RWPE2 (cell line): ENCODE data around the gene ISG20.

ENCODE experiments used
- ATAC-seq: fragments of 200-7000 bp; cut with Tn5 transposase; 3 replicates; pipeline ENCODE4 v1.9.1; 2021; ENCODE audit warnings: low read depth
- DNase-seq: peaks from one replicate; pipeline ENCODE4 v3.0.0-alpha.2; 2020; ENCODE audit warnings: low spot score
- H3K27ac ChIP-seq: fragments of 450-650 bp; 2 replicates; pipeline ENCODE4 v1.5.1; 2017; ENCODE audit warnings: mild to moderate bottlenecking; ENCODE audit not compliant: poor library complexity, severe bottlenecking
- H3K27me3 ChIP-seq: fragments of 250-450 bp; sonication (Bioruptor Pico); 2 replicates; pipeline ENCODE4 v1.5.1; 2021; ENCODE audit warnings: mild to moderate bottlenecking, moderate library complexity; ENCODE audit not compliant: insufficient read depth, poor library complexity, severe bottlenecking
- H3K36me3 ChIP-seq: fragments of 250-450 bp; sonication (Bioruptor Pico); 2 replicates; pipeline ENCODE4 v1.5.1; 2020; ENCODE audit warnings: low read depth, mild to moderate bottlenecking, moderate library complexity
- H3K4me1 ChIP-seq: fragments of 250-450 bp; sonication (Bioruptor Pico); 2 replicates; pipeline ENCODE4 v1.5.1; 2021; ENCODE audit warnings: mild to moderate bottlenecking, moderate library complexity; ENCODE audit not compliant: insufficient read depth, poor library complexity, severe bottlenecking
- H3K4me3 ChIP-seq: fragments of 250-450 bp; sonication (Bioruptor Pico); 2 replicates; pipeline ENCODE4 v1.5.1; 2021; ENCODE audit warnings: mild to moderate bottlenecking, moderate library complexity; ENCODE audit not compliant: severe bottlenecking
- H3K9me3 ChIP-seq: fragments of 250-450 bp; sonication (Bioruptor Pico); 2 replicates; pipeline ENCODE4 v1.5.1; 2021; ENCODE audit warnings: mild to moderate bottlenecking, moderate library complexity; ENCODE audit not compliant: severe bottlenecking
- TF ChIP-seq, protein P1 (sequence below): fragments of 450-650 bp; IDR thresholded peaks from one replicate; pipeline ENCODE4 v1.5.1; 2017; ENCODE audit warnings: mild to moderate bottlenecking, moderate library complexity; ENCODE audit not compliant: poor library complexity, severe bottlenecking

Gene ISG20

DNA sequence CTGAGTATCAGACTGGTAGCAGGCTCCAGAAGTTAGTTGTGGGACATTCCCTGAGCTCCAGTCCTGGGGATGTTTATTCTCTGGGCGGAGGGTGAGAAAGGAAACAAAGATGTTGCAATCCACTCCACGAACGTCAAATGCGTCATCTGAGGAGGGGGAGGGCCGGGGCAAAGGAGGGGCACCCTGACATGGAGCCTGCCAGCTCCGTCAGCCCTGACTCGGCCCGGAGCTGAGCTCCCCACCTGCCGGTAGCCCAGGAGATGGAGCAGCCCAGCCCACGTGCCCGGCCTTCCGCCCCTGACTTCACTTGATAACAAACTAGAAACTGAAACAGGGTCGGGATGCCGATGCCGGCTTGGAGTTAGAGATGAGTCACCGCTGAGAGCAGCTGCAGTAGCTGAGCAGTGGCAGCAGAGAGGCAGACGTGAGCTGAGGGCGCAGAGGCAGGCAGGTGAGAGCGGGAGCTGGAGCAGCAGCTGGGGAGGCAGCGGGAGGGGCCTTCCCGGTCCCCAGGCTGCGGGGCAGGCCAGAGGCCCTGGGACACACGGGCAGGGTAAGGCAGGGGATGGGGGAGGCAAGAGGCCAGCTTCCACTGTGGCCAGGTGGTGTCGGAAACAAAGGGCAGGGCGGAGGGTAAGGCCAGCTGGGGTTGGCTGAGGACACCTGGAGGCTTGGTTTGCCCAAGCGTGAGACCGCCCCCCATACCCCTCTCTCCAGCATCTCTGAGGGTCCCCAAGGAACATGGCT is at the start of gene ISG20:
Gene ISG20 (plus strand): TSS at position 391 of the 747 bp plus-strand sequence. CDS start 351 bp downstream, at position 742.
- ATAC-seq (peak; percentile 92), DNase-seq (peak; percentile 100)
- TF ChIP-seq, protein P1, sequence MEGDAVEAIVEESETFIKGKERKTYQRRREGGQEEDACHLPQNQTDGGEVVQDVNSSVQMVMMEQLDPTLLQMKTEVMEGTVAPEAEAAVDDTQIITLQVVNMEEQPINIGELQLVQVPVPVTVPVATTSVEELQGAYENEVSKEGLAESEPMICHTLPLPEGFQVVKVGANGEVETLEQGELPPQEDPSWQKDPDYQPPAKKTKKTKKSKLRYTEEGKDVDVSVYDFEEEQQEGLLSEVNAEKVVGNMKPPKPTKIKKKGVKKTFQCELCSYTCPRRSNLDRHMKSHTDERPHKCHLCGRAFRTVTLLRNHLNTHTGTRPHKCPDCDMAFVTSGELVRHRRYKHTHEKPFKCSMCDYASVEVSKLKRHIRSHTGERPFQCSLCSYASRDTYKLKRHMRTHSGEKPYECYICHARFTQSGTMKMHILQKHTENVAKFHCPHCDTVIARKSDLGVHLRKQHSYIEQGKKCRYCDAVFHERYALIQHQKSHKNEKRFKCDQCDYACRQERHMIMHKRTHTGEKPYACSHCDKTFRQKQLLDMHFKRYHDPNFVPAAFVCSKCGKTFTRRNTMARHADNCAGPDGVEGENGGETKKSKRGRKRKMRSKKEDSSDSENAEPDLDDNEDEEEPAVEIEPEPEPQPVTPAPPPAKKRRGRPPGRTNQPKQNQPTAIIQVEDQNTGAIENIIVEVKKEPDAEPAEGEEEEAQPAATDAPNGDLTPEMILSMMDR, result peak; percentile 90
- peak within 1 kb of the TSS; percentile 72 for H3K27ac ChIP-seq
- no peaks in the 10 kb centered on the region for H3K27me3 ChIP-seq
- peaks cover 20% of the 10 kb centered on the region for H3K36me3 ChIP-seq
- no peaks in the 10 kb centered on the region for H3K9me3 ChIP-seq
- H3K4me1 ChIP-seq, result peaks cover 33% of the 10 kb centered on the region
- H3K4me3 ChIP-seq, result peak within 1 kb of the TSS; percentile 19

DNA sequence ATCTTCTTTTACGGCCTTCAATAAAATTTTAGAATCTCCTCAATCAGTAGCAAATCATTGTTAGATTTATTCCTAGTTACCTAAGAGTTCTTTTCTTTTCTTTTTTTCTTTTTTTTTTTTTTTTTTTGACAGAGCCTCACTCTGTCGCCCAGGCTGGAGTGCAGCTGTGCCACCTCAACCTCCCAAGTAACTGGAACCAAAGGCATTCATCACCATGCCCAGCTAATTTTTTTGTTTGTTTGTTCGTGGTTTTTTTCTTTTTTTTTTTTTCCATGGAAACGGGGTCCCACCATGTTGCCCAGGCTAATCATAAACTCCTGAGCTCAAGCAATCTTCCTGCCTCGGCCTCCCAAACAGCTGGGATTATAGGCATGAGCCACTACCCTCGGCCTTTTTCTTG is 48.1 kb upstream of the ISG20 start:
- Histone ChIP-seq H3K9me3 (no peaks in the 10 kb centered on the region), H3K4me1 (peaks cover 17% of the 10 kb centered on the region)
- DNase-seq, result no peak

DNA sequence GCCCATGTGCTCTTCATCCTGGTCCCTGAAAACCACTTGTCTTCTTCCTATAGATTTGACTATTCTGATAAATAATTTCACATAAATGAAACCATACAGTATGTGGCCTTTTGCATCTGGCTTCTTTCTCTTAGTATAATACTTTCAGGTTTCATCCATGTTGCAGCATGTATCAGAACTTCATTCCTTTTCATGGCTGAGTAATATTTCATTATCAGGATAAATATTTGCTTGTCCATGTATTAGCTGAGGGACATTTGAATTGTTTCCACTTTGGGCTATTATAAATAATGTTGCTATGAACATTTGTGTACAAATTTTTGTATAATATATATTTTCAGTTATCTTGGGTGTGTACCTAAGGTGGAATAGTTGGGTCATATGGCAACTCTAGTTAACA is 47.4 kb upstream of the ISG20 start:
- H3K9me3 ChIP-seq, result no peaks in the 10 kb centered on the region
- TF ChIP-seq, protein P1, result no peak
- DNase-seq, result no peak
- H3K4me3 ChIP-seq, result no peak overlapping the region
- no peaks in the 10 kb centered on the region for H3K36me3 ChIP-seq
- no peak overlapping the region for H3K27ac ChIP-seq
- H3K4me1 ChIP-seq, result peaks cover 17% of the 10 kb centered on the region
- peaks cover 11% of the 10 kb centered on the region for H3K27me3 ChIP-seq
- no peak for ATAC-seq

More for the DNA sequence above, 48.1 kb upstream of the ISG20 start:
- Histone ChIP-seq H3K4me3 (no peak overlapping the region), H3K36me3 (no peaks in the 10 kb centered on the region), H3K27me3 (peaks cover 11% of the 10 kb centered on the region), H3K27ac (no peak overlapping the region)
- TF ChIP-seq, protein P1, result no peak
- ATAC-seq, result no peak

DNA sequence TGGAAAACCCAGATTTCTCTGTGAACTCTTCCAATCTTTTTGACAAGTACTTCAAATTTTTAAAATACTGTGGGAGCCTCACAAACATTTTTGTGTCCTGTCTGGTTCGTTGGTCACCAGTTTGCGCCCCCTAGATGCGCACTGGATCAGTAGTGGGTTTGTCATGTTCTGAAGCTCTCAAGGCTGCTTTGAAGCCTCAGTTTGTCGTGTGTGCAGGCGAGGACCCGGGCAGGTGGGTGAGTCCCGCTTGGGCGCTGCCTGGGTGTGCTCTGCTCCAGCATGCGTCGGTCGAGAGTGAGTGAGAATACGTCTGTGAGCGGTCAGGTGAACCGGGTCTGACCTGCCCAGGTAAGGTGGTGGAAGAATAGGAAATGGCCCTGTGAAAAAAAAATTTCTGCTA is 34.9 kb upstream of the ISG20 start:
- no peaks in the 10 kb centered on the region for H3K9me3 ChIP-seq
- ATAC-seq (no peak; the same call in 1 of the 3 replicates), DNase-seq (no peak)
- TF ChIP-seq, protein P1, result no peak
- H3K4me3 ChIP-seq, result no peak overlapping the region
- H3K27ac ChIP-seq, result no peak overlapping the region
- H3K36me3 ChIP-seq, result no peaks in the 10 kb centered on the region
- peaks cover 69% of the 10 kb centered on the region for H3K27me3 ChIP-seq
- H3K4me1 ChIP-seq, result no peaks in the 10 kb centered on the region
